CD1c-positive myeloid dendritic cell (primary cell): ENCODE measurements around the gene KIF4A.
"Not testable (repeated sequence)": the region's sequence is repeated elsewhere in the genome, so short reads cannot be mapped to it uniquely, and the experiment has no call there.

Source experiments
- DNase-seq: peaks from one replicate; pipeline ENCODE4 v3.0.0-alpha.2; 2016; ENCODE audit errors: extremely low spot score

Gene KIF4A

GRCh38 chrX:70292788-70293187 lies 2.9 kb downstream of the KIF4A start:
- no peak for DNase-seq

DNA sequence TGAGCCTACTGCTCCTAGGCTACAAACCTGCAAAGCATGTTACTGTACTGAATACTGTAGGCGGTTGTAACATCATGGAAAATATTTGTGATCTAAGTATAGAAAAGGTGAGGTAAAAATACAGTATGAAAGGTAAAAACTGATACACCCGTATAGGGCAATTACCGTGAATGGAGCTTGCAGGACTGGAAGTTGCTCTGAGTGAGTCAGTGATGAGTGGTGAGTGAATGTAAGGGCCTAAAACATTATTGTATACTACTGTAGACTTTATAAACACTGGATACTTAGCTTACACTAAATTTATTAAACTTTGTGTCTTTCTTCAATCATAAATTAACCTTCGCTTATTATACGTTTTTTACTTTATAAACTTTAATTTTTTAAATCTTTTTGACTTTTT lies 3.7 kb downstream of the KIF4A start:
- DNase-seq = no peak

DNA sequence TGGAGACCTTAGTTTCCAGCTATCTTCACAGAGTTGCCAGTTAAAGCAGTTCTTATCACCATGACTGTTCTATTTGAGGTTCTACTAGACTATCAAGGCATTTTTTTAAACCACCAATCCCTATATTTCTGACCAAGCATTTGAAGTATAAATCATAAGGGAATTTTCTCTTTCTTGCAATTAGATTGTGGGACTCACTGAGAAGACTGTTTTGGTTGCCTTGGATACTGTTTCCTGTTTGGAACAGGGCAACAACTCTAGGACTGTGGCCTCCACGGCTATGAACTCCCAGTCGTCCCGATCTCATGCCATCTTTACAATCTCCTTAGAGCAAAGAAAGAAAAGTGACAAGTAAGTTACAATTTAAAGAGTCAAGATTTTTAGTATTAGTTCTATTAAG lies 11.8 kb downstream of the KIF4A start:
- no peak for DNase-seq

- no peak for DNase-seq
These were observed 23.6 kb downstream of the KIF4A start for GRCh38 chrX:70313503-70313902.

DNA sequence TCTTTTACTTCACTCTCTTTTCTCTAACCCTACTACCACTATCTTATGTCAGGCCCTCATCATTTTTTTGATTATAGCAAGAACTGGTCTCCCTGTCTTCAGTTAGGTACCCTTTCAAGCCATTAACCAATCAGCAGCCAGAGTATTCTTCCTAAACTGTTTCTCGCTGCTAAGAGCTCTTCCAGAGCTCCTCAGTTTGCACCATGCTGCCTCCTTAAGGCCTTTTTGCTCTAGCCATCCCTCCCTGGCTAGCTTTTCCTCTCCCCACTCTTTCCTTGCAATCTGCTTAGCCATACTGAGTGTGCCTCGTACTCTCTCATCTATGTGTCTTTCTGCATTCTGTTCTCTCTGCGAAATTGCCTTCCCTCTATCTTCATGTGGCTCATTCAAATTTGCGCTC lies 32.9 kb downstream of the KIF4A start:
- DNase-seq = no peak

- DNase-seq = not testable (repeated sequence)
These were observed 33.7 kb downstream of the KIF4A start for GRCh38 chrX:70323628-70324027.

GRCh38 chrX:70324326-70324725 lies 34.4 kb downstream of the KIF4A start:
- no peak for DNase-seq

DNA sequence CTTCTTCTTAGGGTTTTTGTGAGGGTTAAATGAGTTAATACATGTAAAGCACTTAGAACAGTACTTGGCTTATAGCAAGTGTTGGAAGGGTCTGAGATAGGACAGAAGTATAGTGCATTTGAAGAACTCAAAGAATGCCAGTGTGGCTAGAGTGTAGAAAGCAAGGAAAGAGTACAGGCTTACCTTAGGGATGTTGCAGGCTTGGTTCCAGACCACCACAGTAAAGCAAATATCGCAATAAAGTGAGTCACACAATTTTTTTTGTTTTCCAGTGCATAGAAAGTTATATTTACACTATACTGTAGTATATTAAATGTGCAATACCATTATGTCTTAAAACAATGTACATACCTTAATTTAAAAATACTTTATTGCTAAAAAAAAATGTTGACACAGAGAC lies 41.3 kb downstream of the KIF4A start:
- no peak for DNase-seq

GRCh38 chrX:70332600-70332999 lies 42.7 kb downstream of the KIF4A start:
- DNase-seq = no peak

- DNase-seq = peak; percentile 58
These were observed 46.9 kb downstream of the KIF4A start for GRCh38 chrX:70336767-70337166.

GRCh38 chrX:70338290-70338689 lies 48.4 kb downstream of the KIF4A start:
- peak; percentile 61 for DNase-seq

- no peak for DNase-seq
These were observed 53.5 kb downstream of the KIF4A start for GRCh38 chrX:70343435-70343834.

- DNase-seq = no peak
These were observed 56.6 kb downstream of the KIF4A start for GRCh38 chrX:70346418-70347070.

GRCh38 chrX:70348825-70349224 lies 58.9 kb downstream of the KIF4A start:
- not testable (repeated sequence) for DNase-seq

- not testable (repeated sequence) for DNase-seq
These were observed 59.6 kb downstream of the KIF4A start for GRCh38 chrX:70349367-70350125.

DNA sequence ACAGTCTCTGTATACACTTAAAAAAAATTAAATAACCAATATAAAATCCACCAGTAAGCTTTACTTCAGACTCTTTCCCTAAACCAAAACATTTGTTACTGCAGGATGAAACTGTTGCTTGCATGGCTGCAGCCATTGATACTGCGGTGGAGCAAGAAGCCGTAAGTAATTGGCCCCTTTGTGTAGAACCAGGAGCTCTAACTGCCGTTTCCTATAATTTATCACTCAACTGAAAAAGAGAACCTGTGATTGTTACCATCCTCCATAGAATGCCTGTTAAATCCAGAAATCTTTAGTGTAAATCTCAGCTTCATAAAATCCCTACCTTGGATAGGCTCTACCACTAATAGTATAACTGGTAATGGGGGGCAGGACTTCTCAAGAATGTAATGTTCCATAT lies 62.6 kb downstream of the KIF4A start:
- DNase-seq = no peak

DNA sequence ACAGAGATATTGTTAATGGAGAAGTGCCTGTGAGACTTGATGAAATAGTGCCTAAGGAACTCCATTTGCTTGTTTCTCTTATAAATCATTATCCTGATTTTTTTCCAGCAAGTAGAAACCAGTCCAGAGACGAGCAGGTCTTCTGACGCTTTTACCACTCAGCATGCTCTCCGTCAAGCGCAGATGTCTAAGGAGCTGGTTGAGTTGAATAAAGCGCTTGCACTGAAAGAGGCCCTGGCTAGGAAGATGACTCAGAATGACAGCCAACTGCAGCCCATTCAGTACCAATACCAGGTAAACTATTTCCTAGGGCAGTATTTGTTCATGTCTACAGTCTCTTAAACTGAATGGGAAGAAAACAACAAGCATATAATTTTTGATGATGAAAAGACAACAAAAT lies 63.6 kb downstream of the KIF4A start:
- no peak for DNase-seq

- DNase-seq = no peak
These were observed 64.8 kb downstream of the KIF4A start for GRCh38 chrX:70354716-70355115.

- no peak for DNase-seq
These were observed 69.6 kb downstream of the KIF4A start for GRCh38 chrX:70359458-70359857.

DNA sequence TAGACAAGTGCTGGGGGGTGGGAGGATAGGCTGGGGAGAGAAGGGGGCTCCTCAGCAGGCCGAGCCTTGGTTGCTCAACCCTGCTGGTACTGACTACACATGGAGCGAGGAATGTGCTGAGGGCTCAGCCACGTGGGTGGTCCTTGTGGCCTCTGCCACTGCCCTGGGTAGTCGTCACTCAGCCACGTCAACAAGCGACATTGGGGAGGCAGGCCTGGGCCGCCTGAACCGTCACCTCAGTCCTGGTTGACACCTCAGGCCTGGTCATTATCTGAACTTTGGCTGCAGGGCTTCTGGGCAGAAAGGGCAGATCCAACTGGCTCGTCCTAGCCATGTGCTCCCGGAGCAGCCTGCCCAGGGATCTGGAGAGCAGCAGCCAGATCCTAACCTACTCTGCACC lies 70.5 kb downstream of the KIF4A start:
- no peak for DNase-seq

DNA sequence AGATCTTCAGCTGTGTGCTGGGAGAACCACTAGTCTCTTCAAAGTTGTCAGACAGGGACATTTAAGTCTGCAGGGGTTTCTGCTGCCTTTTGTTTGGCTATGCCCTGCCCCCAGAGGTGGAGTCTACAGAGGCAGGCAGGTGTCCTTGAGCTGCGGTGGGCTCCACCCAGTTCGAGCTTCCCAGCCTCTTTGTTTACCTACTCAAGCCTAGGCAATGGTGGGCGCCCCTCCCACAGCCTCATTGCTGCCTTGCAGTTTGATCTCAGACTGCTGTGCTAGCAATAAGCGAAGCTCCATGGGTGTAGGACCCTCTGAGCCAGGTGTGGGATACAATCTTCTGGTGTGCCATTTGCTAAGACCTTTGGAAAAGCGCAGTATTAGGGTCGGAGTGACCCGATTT lies 78.8 kb downstream of the KIF4A start:
- DNase-seq = not testable (repeated sequence)

DNA sequence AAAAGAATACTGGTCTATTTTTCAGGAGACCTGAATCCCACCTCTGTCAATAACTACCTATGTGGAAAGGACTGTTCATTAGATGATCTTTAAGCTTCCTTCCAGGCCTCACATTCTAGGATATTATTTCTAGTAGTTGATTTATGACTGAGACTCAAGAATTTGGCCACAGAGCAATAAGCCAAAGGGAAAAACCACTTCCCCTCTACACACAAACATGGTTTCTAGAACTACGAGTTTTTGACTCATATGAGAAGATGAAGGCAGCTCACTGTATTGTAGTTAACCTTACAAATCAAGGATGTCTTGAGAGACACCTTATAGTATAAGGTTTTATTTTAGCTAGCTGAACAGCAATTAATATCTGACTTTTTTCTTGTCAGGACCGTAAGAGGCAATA lies 96.3 kb downstream of the KIF4A start:
- no peak for DNase-seq

DNA sequence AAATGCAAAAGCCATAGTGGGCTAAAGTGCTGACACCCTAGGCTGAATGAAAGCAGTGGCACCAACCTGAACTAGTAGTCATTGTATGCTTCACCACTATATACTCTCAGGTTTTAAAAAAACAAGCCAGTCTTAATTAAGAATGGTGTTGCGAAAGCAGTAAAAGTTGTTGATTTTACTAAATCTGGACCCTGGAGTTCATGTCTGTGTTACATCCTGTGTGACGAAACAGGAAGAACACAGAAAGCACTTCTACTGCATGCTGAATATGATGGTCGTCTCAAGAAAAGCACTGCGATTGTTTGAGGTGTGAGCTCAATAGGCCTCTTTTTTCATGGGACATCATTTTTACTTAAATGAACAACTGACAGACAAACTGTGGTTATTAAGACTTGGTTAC lies 109.0 kb downstream of the KIF4A start:
- DNase-seq = peak; percentile 32

DNA sequence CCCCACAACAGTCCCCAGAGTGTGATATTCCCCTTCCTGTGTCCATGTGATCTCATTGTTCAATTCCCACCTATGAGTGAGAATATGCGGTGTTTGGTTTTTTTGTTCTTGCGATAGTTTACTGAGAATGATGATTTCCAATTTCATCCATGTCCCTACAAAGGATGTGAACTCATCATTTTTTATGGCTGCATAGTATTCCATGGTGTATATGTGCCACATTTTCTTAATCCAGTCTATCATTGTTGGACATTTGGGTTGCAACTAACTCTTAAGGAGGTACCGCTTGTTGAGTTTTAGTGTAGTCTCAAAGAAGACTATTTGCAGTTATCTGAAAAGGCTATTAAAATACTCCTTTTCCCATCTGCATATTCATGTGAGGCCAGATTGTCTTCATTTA lies 110.3 kb downstream of the KIF4A start:
- not testable (repeated sequence) for DNase-seq
